ENCODE measurements around the gene PROZ.

DNA sequence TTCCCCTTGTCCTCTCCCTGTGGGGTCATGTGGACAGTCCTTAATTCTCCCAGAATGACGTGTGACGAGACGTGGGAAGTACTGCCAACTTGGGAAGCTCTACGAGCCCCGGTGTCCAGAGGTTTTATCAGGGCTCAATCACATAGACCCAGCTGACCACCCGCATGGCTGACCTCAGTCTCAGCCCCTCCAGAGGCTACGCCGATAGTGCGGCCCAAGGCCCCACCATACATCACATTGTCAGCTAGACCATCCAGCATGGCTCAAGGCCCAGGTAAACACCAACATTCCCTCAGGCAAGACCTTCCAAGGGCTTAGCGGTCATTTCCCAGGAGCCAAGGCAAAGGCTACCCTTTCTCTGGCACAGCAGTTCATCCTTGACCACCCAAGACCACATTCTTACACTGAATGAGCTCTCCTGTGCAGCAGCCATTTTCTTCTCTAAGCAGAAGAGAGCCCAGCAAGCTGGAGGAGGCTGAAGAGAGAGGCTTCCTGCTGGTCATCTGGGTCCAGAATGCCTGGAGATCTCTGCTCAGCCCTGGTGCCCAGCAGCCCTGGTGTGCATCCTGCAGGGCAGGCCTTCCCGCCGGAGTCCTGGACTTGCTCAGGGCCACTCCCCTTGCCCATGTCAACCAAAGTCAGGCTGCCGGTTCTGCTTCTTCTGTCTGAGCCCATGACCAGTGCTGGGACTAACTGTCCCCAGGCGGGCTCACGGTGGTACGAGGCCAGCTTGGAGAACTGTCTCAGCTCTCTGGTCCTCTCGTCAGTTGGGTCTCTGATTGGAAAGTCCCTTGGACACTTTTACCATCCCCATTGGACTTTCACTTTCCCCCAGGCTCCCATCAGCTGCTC, 43.7 kb upstream of the PROZ start:
- TF ChIP-seq, protein P1, sequence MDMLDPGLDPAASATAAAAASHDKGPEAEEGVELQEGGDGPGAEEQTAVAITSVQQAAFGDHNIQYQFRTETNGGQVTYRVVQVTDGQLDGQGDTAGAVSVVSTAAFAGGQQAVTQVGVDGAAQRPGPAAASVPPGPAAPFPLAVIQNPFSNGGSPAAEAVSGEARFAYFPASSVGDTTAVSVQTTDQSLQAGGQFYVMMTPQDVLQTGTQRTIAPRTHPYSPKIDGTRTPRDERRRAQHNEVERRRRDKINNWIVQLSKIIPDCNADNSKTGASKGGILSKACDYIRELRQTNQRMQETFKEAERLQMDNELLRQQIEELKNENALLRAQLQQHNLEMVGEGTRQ (IDR thresholded peaks at IDR 0.05): no peak
- TF ChIP-seq, protein P2, sequence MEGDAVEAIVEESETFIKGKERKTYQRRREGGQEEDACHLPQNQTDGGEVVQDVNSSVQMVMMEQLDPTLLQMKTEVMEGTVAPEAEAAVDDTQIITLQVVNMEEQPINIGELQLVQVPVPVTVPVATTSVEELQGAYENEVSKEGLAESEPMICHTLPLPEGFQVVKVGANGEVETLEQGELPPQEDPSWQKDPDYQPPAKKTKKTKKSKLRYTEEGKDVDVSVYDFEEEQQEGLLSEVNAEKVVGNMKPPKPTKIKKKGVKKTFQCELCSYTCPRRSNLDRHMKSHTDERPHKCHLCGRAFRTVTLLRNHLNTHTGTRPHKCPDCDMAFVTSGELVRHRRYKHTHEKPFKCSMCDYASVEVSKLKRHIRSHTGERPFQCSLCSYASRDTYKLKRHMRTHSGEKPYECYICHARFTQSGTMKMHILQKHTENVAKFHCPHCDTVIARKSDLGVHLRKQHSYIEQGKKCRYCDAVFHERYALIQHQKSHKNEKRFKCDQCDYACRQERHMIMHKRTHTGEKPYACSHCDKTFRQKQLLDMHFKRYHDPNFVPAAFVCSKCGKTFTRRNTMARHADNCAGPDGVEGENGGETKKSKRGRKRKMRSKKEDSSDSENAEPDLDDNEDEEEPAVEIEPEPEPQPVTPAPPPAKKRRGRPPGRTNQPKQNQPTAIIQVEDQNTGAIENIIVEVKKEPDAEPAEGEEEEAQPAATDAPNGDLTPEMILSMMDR (IDR thresholded peaks at IDR 0.05): no peak
- TF ChIP-seq JUNB (IDR thresholded peaks at IDR 0.05) (no peak), POLR2A (IDR thresholded peaks at IDR 0.05; ENCODE audit: low read length) (no peak), MAFK (IDR thresholded peaks at IDR 0.05; ENCODE audit: partially characterized antibody) (no peak), MYC (IDR thresholded peaks at IDR 0.05; ENCODE audit: borderline replicate concordance, low read length) (no peak), NR3C1 (IDR thresholded peaks at IDR 0.05) (no peak), TP53 (CRISPR knock-in tag; IDR thresholded peaks at IDR 0.05) (no peak), MAZ (IDR thresholded peaks at IDR 0.05; ENCODE audit: borderline replicate concordance, low read depth, low read length) (no peak), ZC3H11A (IDR thresholded peaks at IDR 0.05) (no peak)
- TF ChIP-seq, protein P3, sequence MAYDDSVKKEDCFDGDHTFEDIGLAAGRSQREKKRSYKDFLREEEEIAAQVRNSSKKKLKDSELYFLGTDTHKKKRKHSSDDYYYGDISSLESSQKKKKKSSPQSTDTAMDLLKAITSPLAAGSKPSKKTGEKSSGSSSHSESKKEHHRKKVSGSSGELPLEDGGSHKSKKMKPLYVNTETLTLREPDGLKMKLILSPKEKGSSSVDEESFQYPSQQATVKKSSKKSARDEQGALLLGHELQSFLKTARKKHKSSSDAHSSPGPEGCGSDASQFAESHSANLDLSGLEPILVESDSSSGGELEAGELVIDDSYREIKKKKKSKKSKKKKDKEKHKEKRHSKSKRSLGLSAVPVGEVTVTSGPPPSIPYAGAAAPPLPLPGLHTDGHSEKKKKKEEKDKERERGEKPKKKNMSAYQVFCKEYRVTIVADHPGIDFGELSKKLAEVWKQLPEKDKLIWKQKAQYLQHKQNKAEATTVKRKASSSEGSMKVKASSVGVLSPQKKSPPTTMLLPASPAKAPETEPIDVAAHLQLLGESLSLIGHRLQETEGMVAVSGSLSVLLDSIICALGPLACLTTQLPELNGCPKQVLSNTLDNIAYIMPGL (CRISPR knock-in tag; IDR thresholded peaks at IDR 0.05; ENCODE audit: borderline replicate concordance): no peak
- TF ChIP-seq, protein P4, sequence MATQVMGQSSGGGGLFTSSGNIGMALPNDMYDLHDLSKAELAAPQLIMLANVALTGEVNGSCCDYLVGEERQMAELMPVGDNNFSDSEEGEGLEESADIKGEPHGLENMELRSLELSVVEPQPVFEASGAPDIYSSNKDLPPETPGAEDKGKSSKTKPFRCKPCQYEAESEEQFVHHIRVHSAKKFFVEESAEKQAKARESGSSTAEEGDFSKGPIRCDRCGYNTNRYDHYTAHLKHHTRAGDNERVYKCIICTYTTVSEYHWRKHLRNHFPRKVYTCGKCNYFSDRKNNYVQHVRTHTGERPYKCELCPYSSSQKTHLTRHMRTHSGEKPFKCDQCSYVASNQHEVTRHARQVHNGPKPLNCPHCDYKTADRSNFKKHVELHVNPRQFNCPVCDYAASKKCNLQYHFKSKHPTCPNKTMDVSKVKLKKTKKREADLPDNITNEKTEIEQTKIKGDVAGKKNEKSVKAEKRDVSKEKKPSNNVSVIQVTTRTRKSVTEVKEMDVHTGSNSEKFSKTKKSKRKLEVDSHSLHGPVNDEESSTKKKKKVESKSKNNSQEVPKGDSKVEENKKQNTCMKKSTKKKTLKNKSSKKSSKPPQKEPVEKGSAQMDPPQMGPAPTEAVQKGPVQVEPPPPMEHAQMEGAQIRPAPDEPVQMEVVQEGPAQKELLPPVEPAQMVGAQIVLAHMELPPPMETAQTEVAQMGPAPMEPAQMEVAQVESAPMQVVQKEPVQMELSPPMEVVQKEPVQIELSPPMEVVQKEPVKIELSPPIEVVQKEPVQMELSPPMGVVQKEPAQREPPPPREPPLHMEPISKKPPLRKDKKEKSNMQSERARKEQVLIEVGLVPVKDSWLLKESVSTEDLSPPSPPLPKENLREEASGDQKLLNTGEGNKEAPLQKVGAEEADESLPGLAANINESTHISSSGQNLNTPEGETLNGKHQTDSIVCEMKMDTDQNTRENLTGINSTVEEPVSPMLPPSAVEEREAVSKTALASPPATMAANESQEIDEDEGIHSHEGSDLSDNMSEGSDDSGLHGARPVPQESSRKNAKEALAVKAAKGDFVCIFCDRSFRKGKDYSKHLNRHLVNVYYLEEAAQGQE (IDR thresholded peaks at IDR 0.05): no peak
